ENCODE data around the gene TCF3.

The TCF3 gene

DNA sequence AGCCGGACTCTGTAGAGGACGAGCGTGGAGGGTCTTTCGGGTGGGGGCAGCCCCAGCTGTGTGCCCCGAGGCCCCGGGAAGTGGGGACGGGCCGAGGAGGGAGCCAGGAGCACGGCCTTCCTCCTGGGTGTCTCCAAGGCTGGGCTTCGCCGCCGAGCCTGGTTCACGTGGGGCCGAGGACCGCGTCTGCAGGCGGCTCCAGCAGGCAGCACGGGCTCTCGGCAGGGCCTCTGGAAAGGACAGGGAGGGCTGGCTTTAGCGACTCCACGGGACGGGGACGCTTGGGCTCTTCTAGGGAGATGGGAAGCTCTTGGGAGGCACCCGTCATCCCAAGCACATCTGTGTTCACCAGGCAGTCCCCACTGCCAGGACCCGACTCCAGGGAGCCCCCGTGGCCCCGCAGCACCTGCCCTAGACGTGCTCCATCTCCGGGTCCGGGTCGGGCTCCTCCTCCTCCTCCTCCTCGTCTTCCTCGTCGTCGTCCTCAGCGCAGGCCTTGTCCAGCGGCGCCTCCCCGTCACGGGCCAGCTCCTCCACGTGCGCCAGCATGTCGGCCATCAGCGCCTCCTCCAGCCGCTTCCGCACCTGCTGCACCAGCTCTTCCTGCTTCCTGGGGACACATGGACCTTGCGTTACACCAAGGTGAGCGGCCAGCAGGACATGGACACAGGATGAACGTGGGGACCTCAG, 74.3 kb downstream of the TCF3 start:
- no peak for DNase-seq

DNA sequence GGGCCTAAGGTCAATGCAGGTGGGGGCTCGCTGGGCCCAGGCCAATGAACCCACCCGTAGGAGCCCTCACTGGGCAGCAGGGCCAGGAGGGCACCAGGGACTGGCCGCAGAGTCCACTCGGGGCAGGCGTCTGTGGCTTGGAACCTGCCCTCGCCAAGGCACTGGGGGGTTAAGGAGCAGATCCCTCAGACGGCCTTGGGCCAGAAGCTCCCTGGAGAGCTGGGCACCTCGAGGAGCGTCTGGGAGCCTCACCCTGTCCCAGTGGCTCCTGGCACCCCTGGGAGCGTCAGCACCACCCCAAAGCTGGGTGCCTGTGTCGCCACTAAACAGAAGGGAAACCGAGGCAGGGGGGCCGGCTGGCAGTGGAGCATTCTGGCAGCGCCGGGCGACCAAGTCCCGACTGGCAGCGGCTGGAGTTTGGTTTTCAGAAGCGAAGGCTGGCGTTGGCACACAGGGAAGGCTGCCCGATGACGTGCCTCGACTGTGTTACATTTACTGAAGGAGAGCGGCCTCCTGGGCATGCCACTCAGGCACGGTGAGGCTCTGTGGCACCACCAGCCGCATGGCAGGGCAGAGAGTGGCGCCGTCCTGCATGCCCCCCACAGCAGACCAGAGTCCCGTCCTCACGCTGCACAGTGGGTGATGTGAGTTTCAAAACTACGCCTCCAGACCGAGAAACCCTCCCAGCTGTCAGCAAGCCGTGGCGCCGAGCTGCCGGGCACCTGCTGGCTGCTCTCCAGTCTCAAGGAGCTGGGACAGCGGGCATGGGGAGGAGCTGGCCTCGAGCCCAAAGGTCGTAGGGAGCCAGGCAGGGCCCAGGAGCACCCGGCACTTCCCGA, 75.1 kb downstream of the TCF3 start:
- DNase-seq, result no peak

DNA sequence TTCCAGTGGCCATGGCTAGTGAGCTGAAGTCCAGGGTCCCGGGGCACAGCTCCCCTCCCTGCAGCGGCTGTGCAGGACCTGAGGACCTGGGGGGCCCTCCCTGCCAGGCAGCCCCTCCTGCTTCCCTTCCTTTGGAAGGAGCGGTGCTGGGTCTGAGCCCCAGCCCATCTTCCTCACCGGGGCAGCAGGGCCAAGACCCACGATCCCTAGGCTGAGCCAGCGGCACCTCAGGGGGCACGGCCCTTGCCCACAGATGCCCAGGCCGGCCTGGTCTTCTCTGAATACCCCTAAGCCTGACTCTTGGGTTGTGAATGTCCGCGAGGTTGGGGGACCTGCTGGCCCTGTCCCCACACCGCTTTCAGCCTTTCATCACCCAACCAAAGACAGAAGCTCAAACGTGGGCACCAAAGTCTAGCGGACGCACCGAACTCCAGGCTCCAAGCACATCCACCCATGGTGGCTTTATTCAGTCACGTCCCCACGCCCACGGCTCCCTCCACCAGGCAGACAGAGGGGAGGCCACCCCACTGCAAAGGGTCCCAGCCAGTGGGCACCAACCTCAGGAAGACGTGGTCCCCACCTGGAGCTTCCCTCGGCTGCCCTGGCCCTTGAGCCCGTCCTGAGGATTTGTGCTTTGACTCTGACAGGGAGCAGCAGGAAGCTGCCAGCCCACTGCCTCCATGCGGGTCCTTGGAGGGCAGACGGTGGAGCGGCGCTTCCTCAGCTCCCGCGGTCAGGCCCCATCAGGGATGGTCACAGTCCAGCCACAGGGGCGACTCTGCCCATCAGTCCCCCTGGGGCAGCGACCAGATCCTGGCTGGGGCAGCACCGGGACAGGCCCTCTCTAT, 75.9 kb downstream of the TCF3 start:
- DNase-seq, result no peak

DNA sequence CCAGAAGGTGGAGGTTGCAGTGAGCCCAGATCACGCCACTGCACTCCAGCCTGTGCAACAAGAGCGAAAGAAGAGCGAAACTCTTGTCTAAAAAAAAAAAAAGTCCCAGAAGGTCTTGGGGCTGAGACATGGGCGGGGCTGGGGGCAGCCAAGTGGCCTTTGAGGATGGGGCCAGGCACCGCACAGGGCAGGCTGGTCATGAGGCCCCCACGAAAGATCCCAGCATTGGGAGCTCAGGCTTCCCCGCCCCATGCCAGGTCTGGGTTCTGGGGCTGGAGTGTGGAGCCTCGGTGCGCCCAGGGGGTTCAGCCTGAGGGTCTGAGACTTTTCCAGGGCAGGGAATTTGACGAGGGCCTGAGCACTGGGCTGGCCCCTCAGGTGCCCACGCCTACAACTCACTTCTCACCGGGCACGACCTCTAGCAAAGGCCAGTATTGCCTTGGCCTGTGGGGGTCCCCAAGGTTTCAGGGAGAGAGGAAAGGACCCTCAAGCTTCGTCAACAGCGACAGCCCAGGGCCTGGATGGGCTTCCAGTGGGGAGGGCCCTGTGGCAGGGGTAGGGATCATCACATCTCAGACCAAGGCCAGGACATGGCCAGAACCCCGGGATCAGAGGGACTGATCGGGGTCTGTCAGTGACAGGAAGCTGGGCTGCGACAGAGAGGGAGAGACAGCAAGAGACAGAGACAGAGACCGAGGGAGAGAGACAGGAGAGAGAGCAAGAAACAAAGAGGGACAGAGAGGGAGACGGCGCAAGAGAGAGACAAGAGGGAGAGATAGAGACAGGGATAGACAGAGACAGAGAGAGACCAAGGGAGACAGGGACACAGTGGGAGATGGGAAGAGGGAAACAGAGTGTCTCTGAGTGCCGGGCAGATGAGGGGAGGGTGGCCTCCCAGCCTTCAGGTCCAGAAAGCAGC, 76.8 kb downstream of the TCF3 start:
- no peak for DNase-seq

DNA sequence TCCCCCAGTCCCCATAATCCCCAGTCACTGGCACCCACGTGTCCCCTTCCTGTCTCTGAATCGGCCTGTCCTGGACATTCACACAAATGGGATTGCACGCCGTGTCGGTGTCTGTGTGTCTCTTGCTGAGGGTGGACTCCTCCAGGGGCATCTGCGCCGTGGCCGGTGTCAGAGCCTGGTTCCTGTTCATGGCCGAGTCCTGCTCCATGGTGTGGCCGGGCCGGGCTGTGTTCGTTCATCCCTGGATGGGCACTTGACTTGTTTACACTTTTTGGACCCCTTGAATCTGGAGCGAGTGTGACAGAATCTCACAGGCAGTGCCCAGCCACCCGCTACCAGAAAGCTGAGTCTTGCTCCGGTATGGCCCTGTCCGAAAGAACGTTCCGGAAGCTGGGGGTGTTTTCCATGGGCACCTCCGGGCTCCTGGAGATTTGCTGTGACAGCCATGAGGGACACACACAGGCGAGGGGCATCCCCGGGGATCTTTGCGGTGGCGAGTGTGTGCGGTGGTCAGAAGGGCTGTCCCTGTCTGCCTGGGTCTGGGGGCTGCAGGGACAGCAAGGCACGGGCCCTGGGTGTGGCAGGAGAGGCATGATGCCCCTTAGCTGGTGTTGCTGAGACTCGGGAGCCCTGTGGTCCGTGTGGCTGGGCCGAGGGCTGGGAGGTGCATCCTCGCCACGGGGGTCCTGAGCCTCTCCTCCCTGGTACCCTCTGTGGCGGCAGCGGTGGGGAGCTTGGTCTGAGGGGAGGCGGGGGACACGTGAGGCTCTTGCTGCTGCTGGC, 77.9 kb downstream of the TCF3 start:
- DNase-seq, result no peak

DNA sequence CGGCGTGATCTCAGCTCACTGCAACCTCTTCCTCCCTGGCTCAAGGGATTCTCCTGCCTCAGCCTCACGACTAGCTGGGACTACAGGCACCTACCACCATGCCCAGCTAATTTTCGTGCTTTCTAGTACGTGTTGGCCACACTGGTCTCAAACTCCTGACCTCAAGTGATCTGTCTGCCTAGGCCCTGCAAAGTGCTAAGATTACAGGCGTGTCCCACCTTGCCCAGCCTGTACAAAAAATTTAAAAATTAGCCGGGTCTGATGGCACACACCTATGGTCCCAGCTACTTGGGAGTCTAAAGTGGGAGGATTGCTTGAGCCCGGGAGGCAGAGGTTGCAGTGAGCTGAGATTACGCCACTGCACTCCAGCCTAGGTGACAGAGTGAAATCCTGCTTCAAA, 79.6 kb downstream of the TCF3 start:
- DNase-seq, result no peak

DNA sequence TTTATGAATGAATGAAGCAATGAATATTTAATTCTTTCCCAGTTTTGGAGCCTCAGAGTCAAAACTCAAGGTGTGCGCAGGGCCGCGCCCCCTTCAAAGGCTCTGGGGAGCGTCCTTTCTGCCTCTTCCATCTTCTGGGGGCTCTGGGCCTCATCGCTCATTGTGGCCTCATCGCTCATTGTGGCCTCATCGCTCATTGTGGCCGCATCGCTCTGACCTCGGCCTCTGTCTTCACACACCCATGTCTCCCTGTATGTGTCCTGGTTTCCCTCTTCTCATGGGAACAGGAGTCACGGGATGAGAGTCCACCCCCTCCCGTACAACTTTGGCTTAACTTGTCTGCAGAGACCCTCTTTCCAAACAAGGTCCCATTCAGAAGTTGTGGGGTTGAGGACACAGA, 81.1 kb downstream of the TCF3 start:
- no peak for DNase-seq

DNA sequence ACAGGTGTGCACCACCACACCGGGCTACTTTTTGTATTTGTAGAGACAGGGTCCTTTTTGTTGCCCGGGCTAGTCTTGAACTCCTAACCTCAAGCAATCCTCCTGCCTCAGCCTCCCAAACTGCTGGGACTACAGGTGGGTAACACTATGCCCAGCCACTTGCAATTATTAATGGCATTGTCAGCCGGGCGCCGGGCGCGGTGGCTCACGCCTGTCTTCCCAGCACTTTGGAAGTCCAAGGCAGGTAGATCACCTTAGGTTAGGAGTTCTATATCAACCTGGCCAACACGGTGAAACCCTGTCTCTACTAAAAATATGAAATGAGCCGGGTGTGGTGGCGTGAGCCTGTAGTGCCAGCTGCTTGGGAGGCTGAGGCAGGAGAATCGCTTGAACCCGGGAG, 81.6 kb downstream of the TCF3 start:
- no peak for DNase-seq

DNA sequence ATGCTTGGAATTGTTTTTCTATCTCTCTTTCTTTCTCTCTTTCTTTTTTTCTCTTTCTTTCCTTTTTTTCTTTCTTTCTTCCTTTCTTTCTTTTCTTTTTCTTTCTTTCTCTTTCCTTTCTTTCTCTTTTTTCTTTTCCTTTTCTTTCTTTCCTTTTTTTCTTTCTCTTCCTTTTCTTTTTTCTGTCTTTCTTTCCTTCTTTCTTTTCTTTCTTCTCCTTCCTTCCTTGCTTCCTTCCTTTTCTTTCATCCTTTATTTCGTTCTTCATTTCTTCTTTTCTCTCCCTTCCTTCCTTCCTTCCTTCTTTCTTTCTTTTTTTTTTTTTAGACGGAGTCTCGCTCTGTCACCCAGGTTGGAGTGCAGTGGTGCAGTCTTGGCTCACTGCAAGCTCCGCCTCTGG, 82.4 kb downstream of the TCF3 start:
- DNase-seq, result no peak

DNA sequence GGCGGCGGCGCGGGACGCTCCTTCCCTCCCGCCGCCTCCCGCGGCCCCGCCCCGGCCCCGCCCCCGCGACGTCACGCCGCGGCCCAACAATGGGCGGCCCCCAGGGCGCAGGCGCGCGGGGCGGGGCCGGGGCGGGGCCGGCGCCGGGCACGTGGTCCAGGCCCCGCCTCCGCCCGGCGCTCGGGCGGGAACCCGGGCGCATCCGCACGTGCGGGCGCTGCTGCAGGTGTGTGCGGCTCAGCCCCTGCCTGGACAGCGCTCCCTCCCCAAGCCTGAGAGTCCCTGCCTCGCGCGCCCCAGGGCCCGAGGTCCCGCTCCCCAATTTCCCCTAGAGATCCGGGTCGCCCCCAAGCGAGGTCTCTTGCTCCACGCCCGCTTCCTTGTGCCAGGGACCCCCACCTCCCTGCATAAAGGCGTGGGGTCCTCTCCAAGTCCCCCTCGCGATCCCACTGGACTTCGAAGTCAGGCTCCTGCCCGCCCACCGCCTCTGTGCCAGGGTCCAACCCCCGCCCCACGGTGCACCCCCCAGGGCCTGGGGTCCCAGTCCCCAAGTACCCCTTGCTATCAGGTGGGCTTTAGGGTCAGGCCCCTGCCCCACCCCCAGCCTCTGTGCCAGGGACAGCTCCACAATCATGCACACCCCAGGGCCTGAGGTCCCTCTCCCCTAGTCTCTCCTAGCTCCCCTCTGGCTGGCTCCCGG, 83.9 kb downstream of the TCF3 start, which contains the start of gene MEX3D:
TSS of gene MEX3D (minus strand) at position 6 of the 700 bp plus-strand sequence. CDS start 267 bp downstream, outside the sequence.
- peak; percentile 62 for DNase-seq

DNA sequence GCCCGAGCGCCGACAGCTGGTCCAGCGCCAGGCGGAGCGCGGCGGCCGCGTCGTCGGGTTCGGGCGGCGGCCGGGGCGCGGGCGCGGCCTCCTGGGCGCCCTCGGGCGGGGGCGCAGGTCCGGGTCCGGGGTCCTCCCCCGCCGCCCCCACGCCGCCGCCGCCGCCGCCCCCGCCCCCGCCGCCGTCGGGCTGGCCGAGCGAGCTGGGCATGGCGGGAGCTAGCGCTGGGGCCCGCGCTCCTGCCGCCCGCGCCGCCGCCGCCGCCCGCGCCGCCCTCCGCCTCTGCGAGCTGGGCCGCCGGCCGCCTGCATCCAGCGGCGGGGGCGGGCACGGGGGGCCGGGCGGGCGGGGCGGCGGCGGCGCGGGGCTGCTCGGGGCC, 84.6 kb downstream of the TCF3 start:
- DNase-seq, result no peak

DNA sequence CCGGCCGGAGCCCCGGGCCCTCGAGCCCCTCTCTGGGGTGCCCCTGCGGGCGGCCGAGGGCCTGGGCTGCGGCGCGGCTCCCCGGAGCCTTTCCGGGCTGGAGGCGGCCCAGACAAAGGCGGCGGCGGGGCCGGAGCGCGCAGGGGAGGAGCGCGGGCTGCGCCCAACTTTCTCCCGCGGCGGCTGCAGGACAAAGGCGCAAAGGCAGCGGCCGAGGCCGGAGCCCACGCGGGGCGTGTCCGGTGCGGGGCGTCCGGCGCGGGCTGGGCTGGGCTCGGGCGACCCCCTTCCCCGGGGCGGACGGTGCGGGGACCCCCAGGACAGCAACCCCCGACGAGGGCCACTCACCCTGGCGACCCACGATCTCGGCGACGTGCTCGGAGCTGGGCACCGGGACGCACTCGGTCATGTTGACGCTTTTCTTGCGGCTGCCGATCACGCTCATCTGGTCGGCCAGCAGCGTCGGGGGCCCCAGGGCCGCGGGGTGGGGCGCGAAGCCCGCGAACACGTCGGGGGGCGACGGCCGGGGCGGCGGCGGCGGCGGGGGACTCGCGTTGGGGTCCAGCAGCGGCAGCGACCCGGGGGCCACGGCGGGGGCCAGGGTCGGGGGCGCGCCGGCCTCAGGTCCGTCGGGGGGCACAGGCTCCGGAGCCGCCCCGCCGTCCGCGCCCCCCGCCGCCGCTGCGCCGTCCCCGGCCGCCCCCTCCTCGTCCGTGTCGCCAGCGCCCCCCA, 85.1 kb downstream of the TCF3 start:
- peak; percentile 28 for DNase-seq

DNA sequence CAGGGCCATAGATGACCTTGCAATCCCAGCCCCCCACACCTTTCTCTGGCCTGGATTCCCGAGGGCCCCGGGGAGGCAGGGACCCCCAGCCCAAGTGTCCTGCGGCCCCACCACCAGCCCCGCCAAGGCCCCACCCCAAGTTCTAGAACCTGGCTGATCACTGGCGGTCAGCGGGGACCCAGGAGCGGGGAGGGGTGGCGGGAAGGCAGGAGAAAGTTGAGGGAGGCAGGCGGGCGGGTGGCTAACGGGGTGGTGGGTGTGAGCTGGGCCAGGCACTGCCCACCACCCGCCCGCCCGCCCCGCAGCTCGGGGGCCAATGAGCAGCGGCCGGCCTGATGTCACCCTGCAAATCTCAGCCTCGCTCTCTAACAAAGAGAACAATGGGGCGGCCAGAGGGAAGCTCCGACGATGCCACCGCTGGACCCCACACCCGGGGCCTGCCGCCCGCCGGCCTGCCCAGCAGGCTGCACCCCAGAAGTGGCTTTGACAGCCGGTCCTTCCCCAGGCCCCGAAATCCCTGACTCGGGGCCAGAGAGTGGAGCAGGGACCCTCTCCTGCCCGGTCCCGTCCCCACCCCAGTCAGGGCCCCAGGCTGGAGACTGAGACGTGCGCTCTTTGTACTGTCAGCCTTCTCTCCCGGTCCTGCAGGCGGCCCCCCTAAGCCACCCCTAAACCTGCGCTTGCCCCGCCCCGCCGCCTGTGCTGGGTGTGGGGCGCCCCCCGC, 85.9 kb downstream of the TCF3 start:
- DNase-seq, result peak; percentile 74

DNA sequence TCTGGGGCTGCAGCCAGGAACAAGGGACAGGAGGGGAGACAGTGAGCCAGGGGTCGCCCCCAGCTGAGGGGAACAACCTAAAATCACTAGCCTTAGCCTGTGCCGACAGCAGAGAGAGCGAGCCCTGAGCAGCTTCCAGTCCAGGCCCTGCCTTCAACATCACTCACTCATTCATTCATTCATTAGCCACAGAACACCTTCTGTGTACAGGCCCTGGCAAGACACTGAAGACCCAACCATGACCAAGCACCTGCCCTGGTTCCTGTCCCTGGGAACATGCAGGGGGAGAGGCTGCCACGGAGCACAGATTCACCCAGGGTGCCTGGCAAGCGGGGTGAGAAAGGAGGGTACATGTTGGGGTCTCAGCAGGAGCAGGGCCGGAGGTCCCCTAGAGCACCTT, 89.2 kb downstream of the TCF3 start:
- DNase-seq, result no peak

DNA sequence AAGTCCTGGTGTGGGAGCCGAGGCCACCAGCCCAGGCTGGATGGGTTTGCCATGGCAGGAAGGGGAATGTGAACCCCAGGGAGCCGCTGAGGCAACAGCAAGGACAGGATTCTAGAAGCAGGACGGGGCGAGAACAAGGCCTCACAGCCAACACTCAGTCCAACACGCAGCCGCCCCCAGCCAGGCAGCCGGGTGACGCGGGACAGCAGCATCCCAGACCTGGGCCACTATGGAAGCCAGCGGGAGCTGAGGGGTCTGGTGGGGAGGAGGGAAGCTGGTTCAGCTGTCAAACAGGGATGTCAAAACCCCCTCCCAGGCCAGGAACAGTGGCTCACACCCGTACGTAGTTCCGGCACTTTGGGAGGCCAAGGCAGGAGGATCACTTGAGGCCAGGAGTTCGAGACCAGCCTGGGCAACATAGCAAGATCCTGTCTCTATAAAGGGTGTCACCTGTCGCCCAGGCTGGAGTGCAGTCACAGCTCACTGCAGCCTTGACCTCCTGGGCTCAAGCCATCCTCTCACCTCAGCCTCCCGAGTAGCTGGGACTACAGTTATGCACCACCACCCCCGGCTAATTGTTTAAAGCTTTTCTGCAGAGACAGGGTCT, 91.1 kb downstream of the TCF3 start:
- no peak for DNase-seq

DNA sequence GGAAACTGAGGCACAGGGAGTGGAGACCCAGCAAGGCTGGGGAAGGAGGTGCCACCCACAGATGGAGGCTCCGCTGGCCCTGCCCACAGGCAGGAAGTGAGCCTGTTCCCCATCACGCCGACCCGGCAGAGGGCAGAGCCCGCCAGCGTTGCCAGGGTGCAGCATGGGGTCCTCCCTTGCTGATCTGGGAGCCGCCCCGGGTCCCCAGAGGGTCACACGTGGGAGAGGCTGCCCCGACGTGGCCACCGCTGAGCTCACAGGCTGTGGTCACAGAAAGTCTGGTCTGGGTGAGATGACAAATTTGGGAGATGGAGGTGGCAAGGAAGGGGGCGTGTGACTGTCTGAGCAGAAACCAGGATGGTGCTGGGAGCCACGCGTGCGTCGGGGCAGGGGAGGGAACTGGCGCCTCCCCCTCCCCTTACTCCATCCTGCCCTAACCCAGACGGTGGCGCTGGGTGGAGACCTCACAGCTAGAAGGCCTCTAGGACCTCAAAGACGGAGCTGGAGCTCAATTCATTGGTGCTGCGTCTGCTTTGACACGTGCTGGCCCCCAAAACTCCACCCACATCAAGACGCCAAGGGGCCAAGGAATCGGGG, 92.0 kb downstream of the TCF3 start:
- DNase-seq, result no peak

All from HCEC 1CT (cell line).